SU-DHL-6 (cell line): ENCODE data around the gene POC1B.

ENCODE experiments used
- EZH2phosphoT487 ChIP-seq: fragments of 200-600 bp; sonication (generic), shearing (Covaris generic); conservative IDR thresholded peaks from 2 replicates; pipeline ENCODE4 v1.6.1; 2018; ENCODE audit warnings: mild to moderate bottlenecking, antibody characterized with exemption, low read length, moderate library complexity, mixed read lengths
- TF ChIP-seq, protein P1 (sequence below): fragments of 200-600 bp; sonication (generic); IDR thresholded peaks from one replicate; pipeline ENCODE4 v1.5.1; 2017; ENCODE audit warnings: antibody characterized with exemption, mild to moderate bottlenecking, low read length, moderate library complexity; ENCODE audit not compliant: insufficient read depth, poor library complexity, severe bottlenecking

DNA sequence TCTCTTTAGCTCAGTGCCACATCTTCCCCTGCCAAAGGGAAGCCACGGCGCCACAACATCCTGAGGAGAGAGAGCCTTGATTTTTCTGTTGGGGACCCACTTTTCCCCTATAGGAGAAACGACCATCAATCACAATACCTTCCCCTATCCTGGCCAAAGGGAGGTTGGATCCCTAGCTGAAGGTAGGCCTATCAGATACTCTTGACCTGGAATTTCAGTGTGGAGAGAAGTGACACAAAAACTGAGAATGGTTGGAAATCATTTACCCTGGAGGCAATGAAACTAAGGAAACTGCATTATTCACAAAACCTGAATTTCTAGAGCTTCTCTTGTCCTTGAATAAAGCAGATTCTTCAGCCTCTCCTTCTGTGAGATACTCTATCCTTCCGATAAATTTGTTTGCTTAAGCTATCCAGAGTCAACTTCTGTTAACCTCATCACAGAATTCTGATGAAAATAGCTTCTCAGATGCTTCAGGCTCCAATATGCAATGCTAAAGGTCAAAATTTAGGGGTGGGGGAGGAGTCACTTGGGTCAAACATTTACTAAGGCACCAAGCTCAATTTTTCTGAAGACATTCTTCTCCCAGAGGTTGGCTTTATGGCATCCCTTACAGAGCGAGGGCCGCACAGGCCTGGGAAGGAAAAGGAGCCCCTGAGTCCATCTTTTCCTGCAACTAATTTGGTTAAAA lies 146.6 kb downstream of the POC1B start:
- TF ChIP-seq, protein P1, sequence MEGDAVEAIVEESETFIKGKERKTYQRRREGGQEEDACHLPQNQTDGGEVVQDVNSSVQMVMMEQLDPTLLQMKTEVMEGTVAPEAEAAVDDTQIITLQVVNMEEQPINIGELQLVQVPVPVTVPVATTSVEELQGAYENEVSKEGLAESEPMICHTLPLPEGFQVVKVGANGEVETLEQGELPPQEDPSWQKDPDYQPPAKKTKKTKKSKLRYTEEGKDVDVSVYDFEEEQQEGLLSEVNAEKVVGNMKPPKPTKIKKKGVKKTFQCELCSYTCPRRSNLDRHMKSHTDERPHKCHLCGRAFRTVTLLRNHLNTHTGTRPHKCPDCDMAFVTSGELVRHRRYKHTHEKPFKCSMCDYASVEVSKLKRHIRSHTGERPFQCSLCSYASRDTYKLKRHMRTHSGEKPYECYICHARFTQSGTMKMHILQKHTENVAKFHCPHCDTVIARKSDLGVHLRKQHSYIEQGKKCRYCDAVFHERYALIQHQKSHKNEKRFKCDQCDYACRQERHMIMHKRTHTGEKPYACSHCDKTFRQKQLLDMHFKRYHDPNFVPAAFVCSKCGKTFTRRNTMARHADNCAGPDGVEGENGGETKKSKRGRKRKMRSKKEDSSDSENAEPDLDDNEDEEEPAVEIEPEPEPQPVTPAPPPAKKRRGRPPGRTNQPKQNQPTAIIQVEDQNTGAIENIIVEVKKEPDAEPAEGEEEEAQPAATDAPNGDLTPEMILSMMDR: no peak
- no peak for TF ChIP-seq EZH2phosphoT487
